Measurements from ENCODE around the gene BRD7.

GRCh38 chr16:50316102-50316847 lies 52.5 kb downstream of the BRD7 start:
- TF ChIP-seq E2F6 (IDR thresholded peaks at IDR 0.05; ENCODE audit: borderline replicate concordance, low read depth) (no peak), CHD2 (IDR thresholded peaks at IDR 0.05; ENCODE audit: low read length, partially characterized antibody) (no peak), EP300 (IDR thresholded peaks at IDR 0.05) (no peak), RCOR1 (IDR thresholded peaks at IDR 0.05; ENCODE audit: low read depth, low read length) (no peak), BHLHE40 (IDR thresholded peaks at IDR 0.05; ENCODE audit: low read depth, low read length) (no peak), POLR2A (IDR thresholded peaks at IDR 0.05; ENCODE audit: low read length) (no peak), POLR2AphosphoS2 (conservative IDR thresholded peaks at IDR 0.05; ENCODE audit: low read length) (no peak), RFX5 (IDR thresholded peaks at IDR 0.05) (no peak), MAFK (IDR thresholded peaks at IDR 0.05; ENCODE audit: partially characterized antibody) (no peak)
- TF ChIP-seq, protein P1, sequence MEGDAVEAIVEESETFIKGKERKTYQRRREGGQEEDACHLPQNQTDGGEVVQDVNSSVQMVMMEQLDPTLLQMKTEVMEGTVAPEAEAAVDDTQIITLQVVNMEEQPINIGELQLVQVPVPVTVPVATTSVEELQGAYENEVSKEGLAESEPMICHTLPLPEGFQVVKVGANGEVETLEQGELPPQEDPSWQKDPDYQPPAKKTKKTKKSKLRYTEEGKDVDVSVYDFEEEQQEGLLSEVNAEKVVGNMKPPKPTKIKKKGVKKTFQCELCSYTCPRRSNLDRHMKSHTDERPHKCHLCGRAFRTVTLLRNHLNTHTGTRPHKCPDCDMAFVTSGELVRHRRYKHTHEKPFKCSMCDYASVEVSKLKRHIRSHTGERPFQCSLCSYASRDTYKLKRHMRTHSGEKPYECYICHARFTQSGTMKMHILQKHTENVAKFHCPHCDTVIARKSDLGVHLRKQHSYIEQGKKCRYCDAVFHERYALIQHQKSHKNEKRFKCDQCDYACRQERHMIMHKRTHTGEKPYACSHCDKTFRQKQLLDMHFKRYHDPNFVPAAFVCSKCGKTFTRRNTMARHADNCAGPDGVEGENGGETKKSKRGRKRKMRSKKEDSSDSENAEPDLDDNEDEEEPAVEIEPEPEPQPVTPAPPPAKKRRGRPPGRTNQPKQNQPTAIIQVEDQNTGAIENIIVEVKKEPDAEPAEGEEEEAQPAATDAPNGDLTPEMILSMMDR (IDR thresholded peaks at IDR 0.05): no peak
- TF ChIP-seq, protein P2, sequence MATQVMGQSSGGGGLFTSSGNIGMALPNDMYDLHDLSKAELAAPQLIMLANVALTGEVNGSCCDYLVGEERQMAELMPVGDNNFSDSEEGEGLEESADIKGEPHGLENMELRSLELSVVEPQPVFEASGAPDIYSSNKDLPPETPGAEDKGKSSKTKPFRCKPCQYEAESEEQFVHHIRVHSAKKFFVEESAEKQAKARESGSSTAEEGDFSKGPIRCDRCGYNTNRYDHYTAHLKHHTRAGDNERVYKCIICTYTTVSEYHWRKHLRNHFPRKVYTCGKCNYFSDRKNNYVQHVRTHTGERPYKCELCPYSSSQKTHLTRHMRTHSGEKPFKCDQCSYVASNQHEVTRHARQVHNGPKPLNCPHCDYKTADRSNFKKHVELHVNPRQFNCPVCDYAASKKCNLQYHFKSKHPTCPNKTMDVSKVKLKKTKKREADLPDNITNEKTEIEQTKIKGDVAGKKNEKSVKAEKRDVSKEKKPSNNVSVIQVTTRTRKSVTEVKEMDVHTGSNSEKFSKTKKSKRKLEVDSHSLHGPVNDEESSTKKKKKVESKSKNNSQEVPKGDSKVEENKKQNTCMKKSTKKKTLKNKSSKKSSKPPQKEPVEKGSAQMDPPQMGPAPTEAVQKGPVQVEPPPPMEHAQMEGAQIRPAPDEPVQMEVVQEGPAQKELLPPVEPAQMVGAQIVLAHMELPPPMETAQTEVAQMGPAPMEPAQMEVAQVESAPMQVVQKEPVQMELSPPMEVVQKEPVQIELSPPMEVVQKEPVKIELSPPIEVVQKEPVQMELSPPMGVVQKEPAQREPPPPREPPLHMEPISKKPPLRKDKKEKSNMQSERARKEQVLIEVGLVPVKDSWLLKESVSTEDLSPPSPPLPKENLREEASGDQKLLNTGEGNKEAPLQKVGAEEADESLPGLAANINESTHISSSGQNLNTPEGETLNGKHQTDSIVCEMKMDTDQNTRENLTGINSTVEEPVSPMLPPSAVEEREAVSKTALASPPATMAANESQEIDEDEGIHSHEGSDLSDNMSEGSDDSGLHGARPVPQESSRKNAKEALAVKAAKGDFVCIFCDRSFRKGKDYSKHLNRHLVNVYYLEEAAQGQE (IDR thresholded peaks at IDR 0.05): no peak

Measured in A549 (cell line).